Inflammatory macrophage treated with lipopolysaccharide for 1 hour (primary cell): Measurements from ENCODE around the gene CRPPA.

Experiments used
- DNase-seq, 2 donors: peaks; one replicate each; pipeline ENCODE4 v3.0.0-alpha.2; 2020 to 2022

Gene CRPPA

DNA sequence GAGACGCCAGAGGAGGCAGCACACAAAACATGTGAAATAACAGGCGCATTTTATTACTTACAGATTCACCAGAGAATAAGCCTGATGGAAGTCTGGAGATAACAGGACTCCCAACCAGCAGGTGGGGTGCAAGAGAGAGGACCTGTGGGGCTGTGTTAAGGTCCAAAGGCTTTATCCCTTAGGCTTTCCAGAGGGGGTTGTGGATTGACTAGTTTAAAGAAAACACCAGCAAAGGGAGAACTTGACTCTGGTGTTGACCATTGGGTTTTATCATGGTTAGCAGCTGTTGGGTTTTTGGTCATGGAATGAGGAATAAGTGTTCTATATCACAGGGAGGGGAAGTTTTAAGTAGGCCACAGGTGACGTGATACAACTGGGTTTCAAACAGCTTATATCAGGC, 1.6 kb upstream of the CRPPA start:
- DNase-seq: no peak

DNA sequence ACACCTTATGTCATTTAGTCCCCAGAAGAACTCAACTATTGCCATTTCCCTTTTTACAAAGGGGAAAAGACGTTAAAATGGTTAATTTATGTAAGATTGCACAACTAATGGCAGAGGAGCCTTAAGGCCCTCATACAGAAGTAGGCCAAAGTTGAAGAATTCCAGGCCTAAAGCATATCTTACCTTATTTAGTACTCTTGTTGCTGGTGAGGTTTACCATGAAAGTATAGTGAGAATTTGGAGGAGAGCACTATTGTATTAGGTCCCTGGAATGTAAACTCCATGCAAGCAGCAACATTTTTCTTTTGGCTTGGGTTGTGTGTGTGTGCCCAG, 731 bp upstream of the CRPPA start:
- peak in 1 of 2 donors; percentile 11 for DNase-seq

GRCh38 chr7:16420649-16421332, 547 bp downstream of the CRPPA start:
- DNase-seq: peak; percentile 67 to 72

DNA sequence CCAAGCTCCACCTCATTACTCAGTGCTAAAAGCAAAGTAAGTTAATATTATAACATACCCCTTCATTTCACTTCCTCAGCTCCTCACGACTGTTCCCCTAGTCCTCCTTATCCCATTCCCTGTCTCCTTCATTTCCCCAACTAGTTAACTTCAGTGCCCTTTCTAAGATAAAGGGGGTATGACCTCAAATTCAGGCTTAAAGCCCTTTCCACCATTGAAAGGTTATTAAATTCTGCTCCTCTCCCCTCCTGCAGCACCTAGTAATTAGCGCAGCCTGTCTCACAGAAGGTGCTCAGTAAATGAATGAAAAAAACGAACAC, 1.0 kb downstream of the CRPPA start:
- DNase-seq: no peak

DNA sequence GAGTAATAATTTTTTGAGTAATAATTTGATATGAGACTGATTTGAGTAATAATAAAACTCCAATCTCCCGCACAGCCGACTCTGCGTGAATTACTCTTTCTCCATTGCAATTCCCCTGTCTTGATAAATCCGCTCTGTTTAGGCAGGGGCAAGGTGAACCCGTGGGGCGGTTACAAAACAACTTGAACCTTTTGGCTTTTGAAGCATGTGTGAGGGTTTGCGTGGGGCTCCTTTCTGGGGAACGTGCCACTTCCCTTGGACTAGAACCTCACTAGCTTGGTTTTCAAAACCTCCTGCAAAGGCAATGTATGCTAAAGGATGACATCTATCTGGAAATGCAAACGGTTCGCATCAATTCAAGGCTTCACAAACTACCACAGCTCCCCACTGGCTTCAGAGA, 1.5 kb downstream of the CRPPA start:
- no peak for DNase-seq

DNA sequence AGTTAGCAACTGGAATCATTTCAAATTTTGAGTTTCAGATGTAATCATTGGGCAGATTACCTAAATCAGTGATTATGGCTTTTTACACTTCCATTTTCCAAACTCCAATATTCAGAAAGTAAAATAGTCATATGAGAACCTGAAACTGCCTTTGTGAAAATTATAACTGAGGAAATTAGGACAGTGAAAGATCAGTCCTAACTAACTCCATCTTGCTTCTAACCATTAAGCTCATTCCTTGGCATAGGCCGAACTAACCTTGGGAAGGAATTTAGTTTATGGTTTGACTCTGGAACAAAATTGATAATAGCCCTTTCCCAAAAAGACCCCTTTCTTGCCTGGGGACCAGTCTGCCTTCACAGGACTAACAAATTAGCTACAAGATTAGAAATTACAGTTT, 2.2 kb downstream of the CRPPA start:
- DNase-seq: no peak

GRCh38 chr7:16417906-16418305, 3.4 kb downstream of the CRPPA start:
- peak; percentile 35 to 48 for DNase-seq

GRCh38 chr7:16416289-16417282, 4.8 kb downstream of the CRPPA start:
- DNase-seq: peak in 1 of 2 donors; percentile 6

GRCh38 chr7:16412274-16413254, 8.8 kb downstream of the CRPPA start:
- no peak for DNase-seq

DNA sequence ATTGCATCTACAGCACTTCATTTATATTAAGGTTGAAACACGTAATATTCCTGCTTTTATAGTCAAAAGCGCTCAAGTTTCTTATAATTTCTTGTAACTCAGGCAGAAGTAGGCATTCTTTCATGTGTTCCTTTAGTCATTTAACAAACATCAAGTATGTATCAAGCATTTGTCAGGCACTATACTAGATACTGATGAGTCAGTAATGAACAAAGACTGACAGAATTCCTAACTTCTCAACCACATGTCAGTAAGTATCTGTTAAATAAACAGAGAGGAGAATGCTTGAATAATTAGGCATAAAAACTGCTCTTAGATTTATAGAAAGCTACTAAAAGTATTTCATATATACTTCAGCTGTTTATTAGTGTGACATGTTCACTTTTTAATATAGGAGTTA, 9.9 kb downstream of the CRPPA start:
- no peak for DNase-seq

DNA sequence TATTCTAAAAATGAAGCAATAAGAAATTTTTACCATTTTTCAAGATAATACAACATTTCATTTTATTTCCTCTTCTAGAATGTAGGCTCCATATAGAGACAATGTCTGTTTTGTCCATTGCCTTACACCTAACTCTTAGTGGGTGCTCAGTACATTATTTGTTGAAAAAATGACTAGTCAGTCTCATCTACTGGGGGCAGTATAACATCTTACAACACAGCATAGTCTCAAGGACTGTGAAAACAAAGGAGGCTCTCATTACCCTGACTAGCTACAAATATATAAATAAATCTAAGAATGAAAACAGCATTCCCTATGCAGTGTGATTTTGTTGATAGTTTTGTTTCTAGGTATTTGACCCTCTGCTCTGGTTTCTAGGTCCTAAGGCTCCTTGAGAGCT, 11.6 kb downstream of the CRPPA start:
- no peak for DNase-seq

DNA sequence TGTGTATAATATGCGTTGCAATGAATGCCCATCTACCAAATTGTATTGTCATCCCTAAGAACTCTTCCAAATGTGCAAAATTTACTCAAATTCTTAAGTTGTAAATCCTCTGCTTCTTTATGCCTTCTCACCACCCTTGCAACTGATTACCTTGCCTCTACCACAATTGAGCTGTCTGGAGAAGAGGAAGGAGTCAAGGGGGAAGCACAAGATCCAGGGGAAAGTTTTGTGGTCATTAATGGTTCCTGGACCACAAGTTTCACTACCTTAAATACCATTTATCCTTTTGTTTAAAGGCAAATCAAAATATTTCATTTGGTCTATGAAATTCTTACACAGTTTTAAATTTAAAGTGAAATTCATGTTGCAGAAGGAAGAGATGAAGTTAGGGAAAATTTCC, 16.7 kb downstream of the CRPPA start:
- peak; percentile 36 to 49 for DNase-seq

DNA sequence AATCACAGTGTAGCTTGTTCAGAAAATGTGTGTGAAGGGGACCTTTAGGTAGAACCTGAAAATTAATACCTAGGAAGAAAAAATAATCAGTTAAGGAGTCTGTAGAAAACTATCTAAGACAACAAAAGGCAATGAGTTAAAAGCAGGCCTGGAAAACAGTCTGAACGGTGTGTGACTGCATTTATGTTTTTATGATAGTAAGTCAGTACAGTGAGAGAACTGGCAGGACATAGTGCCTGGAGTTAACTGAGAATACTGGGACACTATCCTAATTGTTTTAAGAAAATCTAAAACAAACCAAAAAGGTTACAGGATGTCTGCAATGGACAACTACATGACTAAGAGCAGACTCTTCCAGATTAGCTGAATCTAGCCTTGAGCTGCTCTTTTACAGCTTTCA, 17.9 kb downstream of the CRPPA start:
- DNase-seq: no peak

DNA sequence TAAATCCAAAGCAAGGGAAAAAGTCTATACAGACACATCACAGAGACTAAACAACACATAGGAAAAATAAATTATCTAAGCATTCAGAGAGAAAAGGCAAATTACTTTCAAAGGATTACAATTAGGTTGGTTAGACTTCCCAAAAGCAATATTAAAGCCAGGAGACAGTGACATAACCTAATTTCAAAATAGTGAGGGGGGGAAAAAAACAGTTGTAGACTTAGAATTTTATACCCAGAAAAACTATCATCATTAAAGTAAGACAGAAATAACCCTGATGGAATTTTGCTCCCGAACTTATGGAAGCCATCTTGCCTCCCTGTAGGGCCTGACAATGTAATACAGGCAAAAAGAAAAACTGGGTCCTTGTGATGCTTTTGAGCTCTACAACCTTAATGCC, 18.4 kb downstream of the CRPPA start:
- DNase-seq: no peak

DNA sequence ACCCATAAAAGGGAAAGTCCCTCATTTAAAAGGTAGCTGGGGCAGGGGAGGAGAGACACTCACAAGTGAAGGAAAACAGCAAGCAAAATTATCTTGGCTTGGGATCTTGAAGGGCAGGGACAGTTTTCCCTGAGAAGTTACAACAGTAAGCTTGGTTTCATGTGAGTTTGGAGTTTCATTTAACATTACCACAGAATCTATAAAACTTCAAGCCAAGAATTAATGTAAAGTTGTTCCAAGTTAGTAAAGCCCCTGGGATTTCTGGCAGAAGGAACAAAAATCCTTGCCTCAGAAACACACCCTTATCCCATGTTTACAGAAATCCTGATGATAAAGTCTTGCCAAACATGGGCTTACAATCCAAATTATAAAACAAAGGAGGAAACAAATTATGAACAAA, 19.2 kb downstream of the CRPPA start:
- DNase-seq: no peak

DNA sequence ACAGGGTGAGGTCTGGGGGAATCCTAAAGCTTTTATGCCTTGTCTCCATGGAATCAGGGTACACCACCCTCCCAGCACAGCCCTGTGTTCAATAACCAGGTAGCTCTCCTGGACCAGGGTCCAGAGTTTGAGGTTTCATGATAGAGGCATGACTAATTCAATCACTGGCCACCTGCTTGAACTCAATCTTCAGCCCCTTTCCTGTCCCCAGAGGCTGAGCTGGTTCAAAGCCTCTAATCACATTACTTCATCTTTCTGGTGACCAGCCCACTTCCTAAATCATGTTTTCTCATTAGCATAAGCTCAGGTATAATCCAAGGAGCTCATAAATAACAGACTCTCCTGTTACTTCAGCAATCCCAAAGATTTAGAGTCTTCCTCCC, 20.5 kb downstream of the CRPPA start:
- no peak for DNase-seq

GRCh38 chr7:16399916-16400892, 21.1 kb downstream of the CRPPA start:
- no peak for DNase-seq

DNA sequence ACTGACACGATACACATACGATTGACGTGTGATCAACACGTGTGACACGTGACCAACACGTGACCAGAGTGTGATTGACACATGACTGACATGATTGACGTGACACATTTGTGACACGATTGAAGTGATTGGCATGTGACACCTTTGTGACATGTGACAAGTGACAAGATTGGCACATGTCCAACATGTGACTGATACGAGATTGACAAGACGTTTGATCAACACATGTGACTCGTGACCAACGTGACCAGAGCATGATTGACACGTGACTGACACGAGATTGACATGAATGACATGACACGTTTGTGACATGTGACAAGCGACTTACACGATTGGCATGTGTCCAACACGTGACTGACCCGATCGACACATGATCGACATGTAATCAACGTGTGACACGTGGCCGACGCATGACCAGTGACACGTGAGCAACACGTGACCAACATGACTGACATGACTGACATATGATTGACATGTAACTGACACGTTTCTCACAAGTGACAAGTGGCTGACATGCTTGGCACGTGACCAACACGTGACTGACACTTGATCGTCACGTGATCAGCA, 22.0 kb downstream of the CRPPA start:
- DNase-seq: no peak

DNA sequence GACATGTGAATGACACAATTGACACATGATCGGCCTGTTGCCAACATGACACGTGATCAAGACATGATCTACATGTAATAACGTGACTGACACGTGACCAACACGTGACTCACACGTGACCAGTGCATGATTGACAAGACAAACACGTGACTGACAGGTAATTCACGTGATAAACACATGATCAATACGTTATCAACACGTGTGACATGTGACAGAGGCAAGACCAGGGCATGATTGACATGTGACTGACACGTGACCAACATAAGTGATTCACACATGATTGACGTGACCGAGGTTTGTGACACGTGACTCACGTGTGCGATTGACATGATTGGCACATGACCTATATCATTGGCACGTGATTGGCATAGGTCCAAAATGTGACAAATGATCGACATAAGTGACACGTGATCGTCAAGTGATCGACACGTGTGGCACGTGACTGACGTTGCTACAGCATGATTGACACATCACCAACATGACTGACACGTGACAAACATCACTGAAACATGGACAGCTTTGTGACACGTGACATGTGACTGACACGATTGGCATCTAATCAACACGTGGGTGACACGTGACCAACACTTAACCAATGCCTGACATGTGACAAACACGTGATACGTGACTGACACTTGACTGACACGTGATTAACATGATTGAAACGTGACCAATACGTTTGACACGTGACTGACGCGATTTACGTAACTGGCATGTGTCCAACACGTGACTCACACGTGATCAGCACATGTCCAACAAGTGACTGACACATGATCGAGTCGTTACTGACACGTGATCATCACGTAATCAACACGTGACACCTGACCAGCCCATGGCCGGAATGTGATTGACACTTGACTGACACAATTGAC, 23.0 kb downstream of the CRPPA start:
- DNase-seq: no peak

- DNase-seq: no peak
These were observed 23.7 kb downstream of the CRPPA start for GRCh38 chr7:16397501-16398145.
